Gastroesophageal sphincter (tissue), 3 donors: ENCODE results near the gene CCL13.

ENCODE experiments used
- EP300 ChIP-seq: sonication (generic); formaldehyde crosslinking; IDR thresholded peaks from one replicate; pipeline ENCODE4 v1.6.1; 2017; ENCODE audit warnings: antibody characterized with exemption, mild to moderate bottlenecking
- POLR2A ChIP-seq, 2 donors: fragments of 450-650 bp; IDR thresholded peaks; one replicate each; pipeline ENCODE4 v1.6.1; 2017; ENCODE audit warnings: antibody characterized with exemption in 2 of 2, mild to moderate bottlenecking in 2 of 2, moderate library complexity in 1 of 2
- POLR2AphosphoS5 ChIP-seq: sonication (generic); formaldehyde crosslinking; IDR thresholded peaks from one replicate; pipeline ENCODE4 v1.6.1; 2017; ENCODE audit warnings: antibody characterized with exemption
- TF ChIP-seq, protein P1 (sequence below), 4 experiments: fragments of 200-600 bp in 2 of 4; fragments of 450-650 bp in 2 of 4; sonication (generic) in 1 of 4; IDR thresholded peaks; one replicate each; pipeline ENCODE4 v1.5.1; 2017 to 2019; ENCODE audit warnings: antibody characterized with exemption in 4 of 4, mild to moderate bottlenecking in 2 of 4, moderate library complexity in 2 of 4

DNA sequence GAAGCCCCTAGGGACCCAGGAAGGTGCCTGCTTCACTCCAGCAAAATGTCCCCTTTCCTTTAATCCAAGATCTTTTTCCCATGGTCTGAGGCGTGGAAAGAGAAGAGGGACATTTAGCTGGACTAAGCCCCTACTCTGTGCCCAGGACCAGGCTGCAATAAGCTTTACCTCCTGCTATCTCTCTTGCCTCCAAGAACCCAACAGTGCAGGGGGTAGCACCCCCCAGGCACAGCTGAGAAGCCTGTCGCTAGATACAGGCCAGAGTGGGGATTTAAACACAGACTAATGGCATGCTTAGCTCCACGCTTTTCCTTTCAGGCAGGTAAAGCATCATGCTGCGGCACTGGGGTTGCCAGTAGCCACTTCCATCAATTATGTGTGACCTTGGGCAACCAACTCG lies 31.3 kb downstream of the CCL13 start:
- TF ChIP-seq, protein P1, sequence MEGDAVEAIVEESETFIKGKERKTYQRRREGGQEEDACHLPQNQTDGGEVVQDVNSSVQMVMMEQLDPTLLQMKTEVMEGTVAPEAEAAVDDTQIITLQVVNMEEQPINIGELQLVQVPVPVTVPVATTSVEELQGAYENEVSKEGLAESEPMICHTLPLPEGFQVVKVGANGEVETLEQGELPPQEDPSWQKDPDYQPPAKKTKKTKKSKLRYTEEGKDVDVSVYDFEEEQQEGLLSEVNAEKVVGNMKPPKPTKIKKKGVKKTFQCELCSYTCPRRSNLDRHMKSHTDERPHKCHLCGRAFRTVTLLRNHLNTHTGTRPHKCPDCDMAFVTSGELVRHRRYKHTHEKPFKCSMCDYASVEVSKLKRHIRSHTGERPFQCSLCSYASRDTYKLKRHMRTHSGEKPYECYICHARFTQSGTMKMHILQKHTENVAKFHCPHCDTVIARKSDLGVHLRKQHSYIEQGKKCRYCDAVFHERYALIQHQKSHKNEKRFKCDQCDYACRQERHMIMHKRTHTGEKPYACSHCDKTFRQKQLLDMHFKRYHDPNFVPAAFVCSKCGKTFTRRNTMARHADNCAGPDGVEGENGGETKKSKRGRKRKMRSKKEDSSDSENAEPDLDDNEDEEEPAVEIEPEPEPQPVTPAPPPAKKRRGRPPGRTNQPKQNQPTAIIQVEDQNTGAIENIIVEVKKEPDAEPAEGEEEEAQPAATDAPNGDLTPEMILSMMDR (IDR thresholded peaks at IDR 0.05), result no peak
- no peak for TF ChIP-seq POLR2A (IDR thresholded peaks at IDR 0.05)
- TF ChIP-seq POLR2AphosphoS5, result no peak
- TF ChIP-seq EP300, result no peak
